Activated CD4-positive, alpha-beta T cell treated with anti-CD3 and anti-CD28 coated beads, Interleukin-2, amount 50 U/mL, for 24 hours (primary cell): Measurements from ENCODE around the gene ZDBF2.
"Not testable (repeated sequence)": the region's sequence is repeated elsewhere in the genome, so short reads cannot be mapped to it uniquely, and the experiment has no call there.

Source experiments
- DNase-seq, 2 donors: peaks; one replicate each; pipeline ENCODE4 v3.0.0-alpha.2; 2020; ENCODE audit warnings: low read depth in 1 of 2, low spot score in 1 of 2

Gene ZDBF2

GRCh38 chr2:206323033-206323432 is 48.6 kb downstream of the ZDBF2 start:
- no peak for DNase-seq

GRCh38 chr2:206323486-206323885 is 49.0 kb downstream of the ZDBF2 start:
- no peak for DNase-seq

GRCh38 chr2:206324869-206325268 is 50.4 kb downstream of the ZDBF2 start:
- no peak for DNase-seq

GRCh38 chr2:206328974-206329373 is 54.5 kb downstream of the ZDBF2 start:
- DNase-seq, result no peak

GRCh38 chr2:206336861-206337260 is 62.4 kb downstream of the ZDBF2 start:
- no peak for DNase-seq

GRCh38 chr2:206337956-206338355 is 63.5 kb downstream of the ZDBF2 start:
- no peak for DNase-seq

GRCh38 chr2:206341396-206341795 is 66.9 kb downstream of the ZDBF2 start:
- DNase-seq, result no peak

- DNase-seq, result no peak
Measured at GRCh38 chr2:206343144-206343543, 68.7 kb downstream of the ZDBF2 start.

GRCh38 chr2:206343816-206344215 is 69.4 kb downstream of the ZDBF2 start:
- no peak for DNase-seq

GRCh38 chr2:206345606-206346005 is 71.1 kb downstream of the ZDBF2 start:
- DNase-seq, result no peak

GRCh38 chr2:206349375-206349774 is 74.9 kb downstream of the ZDBF2 start:
- no peak for DNase-seq

GRCh38 chr2:206352571-206352970 is 78.1 kb downstream of the ZDBF2 start:
- DNase-seq, result no peak

- DNase-seq, result no peak
Measured at GRCh38 chr2:206353685-206354084, 79.2 kb downstream of the ZDBF2 start.

GRCh38 chr2:206354129-206354528 is 79.7 kb downstream of the ZDBF2 start:
- DNase-seq, result no peak

- not testable (repeated sequence) for DNase-seq
Measured at GRCh38 chr2:206356840-206357239, 82.4 kb downstream of the ZDBF2 start.

- not testable (repeated sequence) for DNase-seq
Measured at GRCh38 chr2:206360840-206361239, 86.4 kb downstream of the ZDBF2 start.

GRCh38 chr2:206361407-206362045 is 87.1 kb downstream of the ZDBF2 start:
- no peak for DNase-seq
